GM12873 (cell line): ENCODE results near the gene SCAF1.

Experiments
- TF ChIP-seq, protein P1 (sequence below): IDR thresholded peaks from 2 replicates; pipeline ENCODE4 v1.5.1; 2012; ENCODE audit warnings: low read depth, mild to moderate bottlenecking, moderate library complexity, low read length, control low read depth; ENCODE audit not compliant: insufficient read depth; ENCODE audit errors: missing control alignments

Gene SCAF1

DNA sequence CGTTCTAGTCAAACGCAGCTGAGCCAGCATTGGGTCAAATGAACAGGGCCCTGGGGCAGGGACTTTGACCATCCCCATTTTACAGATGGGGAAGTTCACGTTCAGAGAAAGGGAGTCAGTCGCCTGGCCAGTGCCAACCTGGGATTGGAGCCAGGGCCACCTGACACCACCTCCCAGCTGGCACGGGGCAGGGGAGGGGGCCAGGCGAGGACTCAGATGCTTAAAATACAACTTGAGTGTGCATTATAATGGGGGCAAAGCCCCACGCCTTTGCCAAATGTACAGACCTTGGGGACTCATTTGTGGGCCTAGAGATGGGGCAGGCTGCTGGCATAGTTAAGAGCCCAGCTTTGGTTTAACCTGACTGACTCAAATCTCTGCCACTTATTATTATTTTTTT is 36.4 kb upstream of the SCAF1 start:
- TF ChIP-seq, protein P1, sequence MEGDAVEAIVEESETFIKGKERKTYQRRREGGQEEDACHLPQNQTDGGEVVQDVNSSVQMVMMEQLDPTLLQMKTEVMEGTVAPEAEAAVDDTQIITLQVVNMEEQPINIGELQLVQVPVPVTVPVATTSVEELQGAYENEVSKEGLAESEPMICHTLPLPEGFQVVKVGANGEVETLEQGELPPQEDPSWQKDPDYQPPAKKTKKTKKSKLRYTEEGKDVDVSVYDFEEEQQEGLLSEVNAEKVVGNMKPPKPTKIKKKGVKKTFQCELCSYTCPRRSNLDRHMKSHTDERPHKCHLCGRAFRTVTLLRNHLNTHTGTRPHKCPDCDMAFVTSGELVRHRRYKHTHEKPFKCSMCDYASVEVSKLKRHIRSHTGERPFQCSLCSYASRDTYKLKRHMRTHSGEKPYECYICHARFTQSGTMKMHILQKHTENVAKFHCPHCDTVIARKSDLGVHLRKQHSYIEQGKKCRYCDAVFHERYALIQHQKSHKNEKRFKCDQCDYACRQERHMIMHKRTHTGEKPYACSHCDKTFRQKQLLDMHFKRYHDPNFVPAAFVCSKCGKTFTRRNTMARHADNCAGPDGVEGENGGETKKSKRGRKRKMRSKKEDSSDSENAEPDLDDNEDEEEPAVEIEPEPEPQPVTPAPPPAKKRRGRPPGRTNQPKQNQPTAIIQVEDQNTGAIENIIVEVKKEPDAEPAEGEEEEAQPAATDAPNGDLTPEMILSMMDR: no peak

DNA sequence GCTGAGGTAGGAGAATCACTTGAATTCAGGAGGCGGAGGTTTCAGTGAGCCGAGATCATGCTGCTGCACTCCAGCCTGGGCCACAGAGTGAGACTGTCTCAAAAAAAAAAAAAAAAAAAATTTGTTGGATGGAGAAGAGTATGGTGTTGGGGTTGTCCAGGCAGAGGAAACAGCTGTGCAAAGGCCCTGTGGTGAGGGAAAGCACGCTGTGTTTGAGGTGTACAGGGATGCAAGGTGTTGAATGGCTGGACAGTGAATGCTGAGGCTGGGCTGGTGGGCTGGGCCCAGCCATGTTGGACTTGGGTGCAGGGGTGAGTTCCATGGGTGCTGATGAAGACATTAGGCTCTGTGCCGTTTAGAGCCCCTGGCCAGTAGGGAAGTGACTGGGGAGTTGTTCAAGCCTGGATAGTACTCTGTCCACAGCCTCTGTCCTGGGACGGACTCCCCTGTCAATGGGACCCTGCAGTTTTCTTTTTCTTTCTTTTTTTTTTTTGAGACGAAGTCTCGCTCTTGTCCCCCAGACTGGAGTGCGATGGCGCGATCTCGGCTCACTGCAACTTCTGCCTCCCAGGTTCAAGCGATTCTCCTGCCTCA is 32.4 kb upstream of the SCAF1 start:
- TF ChIP-seq, protein P1: no peak

DNA sequence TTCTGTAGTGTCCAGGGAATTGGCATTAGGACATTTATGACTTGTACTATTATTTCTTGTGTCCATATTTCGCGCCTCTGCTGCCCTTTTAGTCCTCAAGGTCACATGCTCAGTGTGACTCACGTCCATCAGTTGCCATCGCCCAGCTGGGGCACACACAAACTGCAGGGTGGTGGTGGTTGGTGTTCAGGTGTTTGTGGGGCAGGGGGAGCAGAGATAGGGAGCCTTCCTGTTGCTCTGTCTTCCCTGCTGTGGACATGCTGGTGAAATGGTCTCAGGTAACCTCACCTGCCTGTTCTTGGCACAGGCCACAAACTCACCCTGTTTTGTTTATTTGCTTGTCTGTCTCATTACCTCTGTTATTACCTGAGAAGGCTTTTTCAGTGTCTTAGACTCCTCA is 28.6 kb upstream of the SCAF1 start:
- TF ChIP-seq, protein P1: no peak

DNA sequence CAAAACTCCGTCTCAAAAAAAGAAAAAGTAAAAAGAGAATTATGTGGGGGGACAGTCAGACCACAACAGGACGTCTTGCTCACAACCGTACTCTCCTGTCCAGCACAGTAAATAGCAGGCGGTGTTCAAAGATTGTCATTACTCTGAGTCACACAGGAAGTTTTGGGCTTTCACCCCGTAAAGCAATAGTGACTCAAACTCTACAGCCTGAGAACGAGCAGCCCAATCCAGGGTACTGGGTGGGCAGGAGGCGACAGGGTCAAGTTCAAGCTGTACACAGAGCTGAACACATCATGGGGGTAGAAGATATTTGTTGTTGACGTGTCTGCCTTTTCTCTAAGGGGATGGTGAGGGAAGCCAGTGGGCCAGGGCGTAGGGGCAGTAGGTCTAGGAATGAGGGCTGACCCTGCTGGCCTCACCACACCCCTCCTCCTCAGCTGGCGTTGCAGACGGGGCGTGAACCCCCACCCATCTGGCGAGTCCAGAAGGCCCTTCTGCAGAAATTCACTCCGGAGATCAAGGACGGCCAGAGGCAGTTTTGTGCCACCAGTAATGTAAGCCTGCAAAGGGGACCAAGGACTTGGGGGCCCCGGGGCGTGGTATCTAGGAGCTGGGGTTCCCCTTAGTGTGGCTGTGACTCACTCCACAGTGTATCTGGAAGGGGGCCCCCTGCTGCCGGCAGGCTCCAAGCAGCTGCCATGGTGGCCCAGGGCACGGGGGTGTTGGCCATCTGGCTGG is 27.7 kb upstream of the SCAF1 start:
- TF ChIP-seq, protein P1: no peak

DNA sequence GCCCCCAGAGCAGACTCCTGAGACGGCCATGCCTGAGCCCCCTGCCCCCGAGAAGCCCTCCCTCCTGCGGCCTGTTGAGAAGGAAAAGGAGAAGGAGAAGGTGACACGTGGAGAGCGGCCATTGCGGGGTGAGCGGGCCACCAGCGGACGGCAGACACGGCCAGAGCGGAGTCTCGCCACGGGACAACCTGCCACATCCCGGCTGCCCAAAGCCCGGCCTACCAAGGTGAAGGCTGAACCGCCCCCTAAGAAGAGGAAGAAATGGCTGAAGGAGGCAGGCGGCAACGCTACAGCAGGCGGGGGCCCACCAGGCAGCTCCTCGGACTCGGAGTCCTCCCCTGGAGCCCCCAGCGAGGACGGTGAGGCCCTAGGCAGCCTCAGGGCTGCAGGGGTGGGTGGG is 26.1 kb upstream of the SCAF1 start:
- TF ChIP-seq, protein P1: no peak

GRCh38 chr19:49616532-49616931 is 25.5 kb upstream of the SCAF1 start:
- TF ChIP-seq, protein P1: no peak

DNA sequence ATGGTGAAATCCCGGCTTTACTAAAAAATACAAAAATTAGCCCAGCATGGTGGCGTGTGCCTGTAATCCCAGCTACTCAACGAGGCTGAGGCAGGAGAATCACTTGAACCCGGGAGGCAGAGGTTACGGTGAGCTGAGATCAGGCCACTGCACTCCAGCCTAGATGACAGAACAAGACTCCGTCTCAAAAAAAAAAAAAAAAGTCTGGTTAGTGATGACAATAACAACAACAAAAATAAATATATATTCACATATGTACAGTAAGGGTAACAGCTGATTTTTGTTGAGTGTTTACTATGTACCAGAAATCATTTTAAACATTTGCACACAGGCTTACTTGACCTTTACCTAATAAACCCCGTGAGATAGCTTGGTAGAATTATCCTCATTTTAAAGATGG is 25.1 kb upstream of the SCAF1 start:
- TF ChIP-seq, protein P1: no peak
